Left ventricle myocardium inferior (tissue), 1 donor: Measurements from ENCODE around the gene SNRNP40. TPM values are rescaled to one million over a fixed set of nuclear protein-coding genes. Genes with fewer than 3 reads are reported as not detected.

Experiments
- DNase-seq: peaks from one replicate; pipeline ENCODE4 v3.0.0-alpha.2; 2020
- H3K27ac ChIP-seq: fragments of 200-600 bp; replicated peaks from 2 replicates; pipeline ENCODE4 v1.8.0; 2021
- H3K27me3 ChIP-seq: fragments of 200-600 bp; 2 replicates; pipeline ENCODE4 v1.8.0; 2021; ENCODE audit warnings: low read depth
- H3K36me3 ChIP-seq: fragments of 200-600 bp; 2 replicates; pipeline ENCODE4 v1.8.0; 2021
- H3K4me1 ChIP-seq: fragments of 200-600 bp; 2 replicates; pipeline ENCODE4 v1.8.0; 2021
- H3K4me3 ChIP-seq: fragments of 200-600 bp; 2 replicates; pipeline ENCODE4 v1.8.0; 2021; ENCODE audit warnings: mild to moderate bottlenecking, moderate library complexity
- H3K9me3 ChIP-seq: fragments of 200-600 bp; replicated peaks from 2 replicates; pipeline ENCODE4 v1.8.0; 2021
- CTCF ChIP-seq: fragments of 200-600 bp; IDR thresholded peaks from 2 replicates; pipeline ENCODE4 v1.8.0; 2021; ENCODE audit warnings: antibody characterized with exemption, mild to moderate bottlenecking, borderline replicate concordance
- intact Hi-C: fragments of 100-400 bp; cut with micrococcal nuclease; formaldehyde crosslinking; loops from one replicate; pipeline ENCODE4 v1.11.0; 2022
- total RNA-seq: library from RNA; stranded (reverse); fragmentation: NEBNext Ultra II Directional; extraction: Animal tissue kit (Norgen Biotek cat#: 25700); gene quantifications from one replicate; pipeline ENCODE4 v1.2.1, GENCODE V29; 2021
- donor health status: DM: no; HTN: yes; CAD: no; lungs with severe emphysema.

SNRNP40 gene
- total RNA-seq, 1 donor from 2014 or later: 19.7 TPM

DNA sequence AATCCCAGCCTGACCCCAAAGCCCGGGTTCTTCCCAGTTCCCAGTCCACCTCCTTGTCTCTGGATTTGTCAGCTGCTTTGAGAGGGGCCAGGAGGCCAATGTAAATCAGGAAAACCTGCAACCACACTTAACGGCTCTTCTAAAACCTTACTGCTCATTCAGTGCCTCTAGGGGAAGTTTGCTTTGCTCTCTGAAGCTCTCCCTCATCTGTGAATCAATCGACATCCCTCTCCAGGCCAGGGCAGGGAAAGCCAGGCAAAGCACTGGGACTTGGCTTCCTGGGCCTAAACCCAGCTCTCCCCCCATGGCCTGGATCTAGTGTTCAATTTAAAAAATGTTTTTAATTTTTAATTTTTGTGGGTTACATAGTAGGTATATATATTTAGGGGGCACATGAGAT lies 66.2 kb downstream of the SNRNP40 start:
- H3K9me3 ChIP-seq: no peaks in the 10 kb centered on the region
- TF ChIP-seq CTCF: no peak
- no peak for DNase-seq
- H3K4me1 ChIP-seq: no peaks in the 10 kb centered on the region
- no peak overlapping the region for H3K27ac ChIP-seq
- peaks cover 25% of the 10 kb centered on the region for H3K27me3 ChIP-seq
- no peak overlapping the region for H3K4me3 ChIP-seq
- no peaks in the 10 kb centered on the region for H3K36me3 ChIP-seq
- intact Hi-C loops: no loop called here

DNA sequence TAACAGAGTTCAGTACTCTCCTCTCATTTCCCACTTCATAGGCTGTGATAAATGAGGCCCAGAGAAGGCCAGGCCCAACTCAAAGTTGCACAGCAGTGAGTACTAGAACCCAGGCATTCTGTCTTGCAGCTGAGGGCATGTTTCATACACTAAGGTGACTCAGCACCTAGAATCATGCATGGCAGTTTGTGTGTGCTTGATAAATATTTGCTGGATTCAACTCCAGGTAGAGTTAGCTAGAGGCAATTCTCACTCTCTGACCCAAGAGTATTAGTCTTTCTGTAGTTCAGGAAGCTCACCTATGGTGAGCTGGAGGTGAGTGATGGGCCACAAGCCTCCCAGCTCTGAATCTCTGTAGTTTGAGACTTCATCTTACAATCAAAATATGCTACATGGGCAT lies 67.6 kb downstream of the SNRNP40 start:
- no peaks in the 10 kb centered on the region for H3K4me1 ChIP-seq
- intact Hi-C loops: no loop called here
- H3K27me3 ChIP-seq: peaks cover 21% of the 10 kb centered on the region
- no peak for TF ChIP-seq CTCF
- H3K36me3 ChIP-seq: no peaks in the 10 kb centered on the region
- no peaks in the 10 kb centered on the region for H3K9me3 ChIP-seq
- H3K4me3 ChIP-seq: no peak overlapping the region
- no peak for DNase-seq
- no peak overlapping the region for H3K27ac ChIP-seq

DNA sequence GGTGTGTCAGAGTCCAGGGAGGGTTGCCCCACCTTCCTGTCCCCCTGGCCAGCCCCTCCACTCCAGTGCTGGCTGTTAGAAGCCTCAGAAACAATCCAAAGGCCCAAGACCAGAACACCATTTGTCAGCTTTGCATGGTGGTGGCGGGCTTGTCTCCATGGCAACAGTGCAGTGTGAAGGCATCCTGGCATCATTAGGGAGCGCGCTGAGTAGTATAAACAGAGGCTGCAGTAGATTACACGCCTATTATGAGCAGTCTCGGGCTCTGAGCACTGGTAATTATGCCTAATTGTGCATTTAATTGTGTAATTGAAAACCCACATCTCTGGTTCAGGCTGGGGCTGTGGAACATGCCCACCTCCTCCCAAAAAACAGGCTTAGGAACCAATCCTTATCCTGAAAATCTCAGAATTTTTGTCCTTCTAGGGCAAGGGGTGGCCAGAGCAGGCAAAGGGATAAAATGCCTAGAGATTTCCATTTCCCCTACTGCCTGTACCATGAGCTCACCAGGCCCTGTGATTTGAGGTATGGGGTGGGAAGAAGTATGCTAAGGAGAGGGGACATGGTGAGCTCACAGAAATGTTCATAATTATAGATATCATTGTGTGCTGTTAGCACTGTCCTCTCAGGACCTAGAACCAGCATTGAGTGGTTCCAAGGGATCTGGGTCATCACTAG lies 68.6 kb downstream of the SNRNP40 start:
- DNase-seq: no peak
- Histone ChIP-seq H3K9me3 (no peaks in the 10 kb centered on the region), H3K4me1 (no peaks in the 10 kb centered on the region), H3K27ac (no peak overlapping the region), H3K27me3 (peaks cover 21% of the 10 kb centered on the region), H3K36me3 (no peaks in the 10 kb centered on the region), H3K4me3 (no peak overlapping the region)
- intact Hi-C loops: no loop called here
- no peak for TF ChIP-seq CTCF

DNA sequence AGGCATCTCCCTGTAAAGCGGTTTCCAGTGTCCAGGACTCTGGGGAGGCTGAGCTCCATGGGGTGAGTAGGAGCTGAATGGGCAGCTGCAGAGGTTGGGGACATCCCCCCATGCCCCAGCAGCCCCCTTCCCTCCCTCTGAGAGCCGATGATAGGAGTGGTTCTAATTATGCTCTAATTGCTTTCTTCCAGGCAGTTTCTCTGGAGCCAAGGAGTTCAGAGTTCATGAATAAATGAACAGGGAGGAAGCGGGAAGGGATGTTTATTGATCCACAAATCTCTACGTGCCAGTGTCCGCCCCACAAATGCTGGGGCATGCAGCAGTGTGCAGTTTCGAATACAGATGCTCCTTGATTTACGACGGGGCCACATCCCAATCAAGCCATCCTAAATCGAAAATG lies 72.5 kb downstream of the SNRNP40 start:
- Histone ChIP-seq H3K27me3 (peaks cover 35% of the 10 kb centered on the region), H3K36me3 (no peaks in the 10 kb centered on the region), H3K4me1 (no peaks in the 10 kb centered on the region), H3K9me3 (no peaks in the 10 kb centered on the region), H3K27ac (no peak overlapping the region), H3K4me3 (no peak overlapping the region)
- intact Hi-C loops: no loop called here
- DNase-seq: no peak
- TF ChIP-seq CTCF: no peak

GRCh38 chr1:31222176-31222575 lies 74.4 kb downstream of the SNRNP40 start:
- DNase-seq: no peak
- H3K4me3 ChIP-seq: no peak overlapping the region
- intact Hi-C loops: no loop called here
- H3K27ac ChIP-seq: no peak overlapping the region
- no peaks in the 10 kb centered on the region for H3K9me3 ChIP-seq
- H3K4me1 ChIP-seq: no peaks in the 10 kb centered on the region
- no peaks in the 10 kb centered on the region for H3K36me3 ChIP-seq
- peaks cover 35% of the 10 kb centered on the region for H3K27me3 ChIP-seq
- TF ChIP-seq CTCF: no peak
